Hepatocyte (in vitro differentiated cells): ENCODE results near the gene LCORL. TPM values are rescaled to one million over a fixed set of nuclear protein-coding genes. Genes with fewer than 3 reads are reported as not detected.

Experiments
- DNase-seq: peaks from one replicate; pipeline ENCODE4 v3.0.0-alpha.2; 2016; ENCODE audit warnings: low spot score
- H2AFZ ChIP-seq: fragments of 200-600 bp; sonication (generic); 2 replicates; pipeline ENCODE4 v1.6.0; 2016; ENCODE audit warnings: antibody characterized with exemption, mild to moderate bottlenecking
- H3K27ac ChIP-seq: fragments of 200-600 bp; sonication (generic); 2 replicates; pipeline ENCODE4 v1.5.1; 2016; ENCODE audit warnings: mild to moderate bottlenecking
- H3K27me3 ChIP-seq: fragments of 200-600 bp; sonication (generic); 2 replicates; pipeline ENCODE4 v1.6.1; 2016
- H3K36me3 ChIP-seq: fragments of 200-600 bp; sonication (generic); replicated peaks from 2 replicates; pipeline ENCODE4 v1.5.1; 2016; ENCODE audit warnings: low read depth; ENCODE audit not compliant: insufficient read depth
- H3K4me1 ChIP-seq: fragments of 200-600 bp; sonication (generic); 2 replicates; pipeline ENCODE4 v1.5.1; 2016; ENCODE audit warnings: mild to moderate bottlenecking, moderate library complexity; ENCODE audit not compliant: insufficient read depth
- H3K4me2 ChIP-seq: fragments of 200-600 bp; sonication (generic); 2 replicates; pipeline ENCODE4 v1.6.0; 2016
- H3K4me3 ChIP-seq: fragments of 200-600 bp; sonication (generic); 2 replicates; pipeline ENCODE4 v1.5.1; 2016; ENCODE audit warnings: mild to moderate bottlenecking
- H3K79me2 ChIP-seq: fragments of 200-600 bp; sonication (generic); 2 replicates; pipeline ENCODE4 v1.6.0; 2017; ENCODE audit warnings: mild to moderate bottlenecking
- H3K9me2 ChIP-seq: fragments of 200-600 bp; sonication (generic); replicated peaks from 2 replicates; pipeline ENCODE4 v1.6.0; 2017; ENCODE audit warnings: mild to moderate bottlenecking; ENCODE audit not compliant: insufficient read depth
- H3K9me3 ChIP-seq: fragments of 200-600 bp; sonication (generic); 2 replicates; pipeline ENCODE4 v1.5.1; 2016; ENCODE audit warnings: low read depth, mild to moderate bottlenecking
- H4K20me1 ChIP-seq: fragments of 200-600 bp; sonication (generic); 2 replicates; pipeline ENCODE4 v1.6.0; 2016; ENCODE audit warnings: mild to moderate bottlenecking; ENCODE audit not compliant: insufficient read depth, poor library complexity, severe bottlenecking
- EZH2 ChIP-seq: fragments of 200-600 bp; sonication (generic); IDR thresholded peaks from 2 replicates; pipeline ENCODE4 v1.6.1; 2016; ENCODE audit warnings: antibody characterized with exemption, mild to moderate bottlenecking, borderline replicate concordance
- EZH2phosphoT487 ChIP-seq: fragments of 200-600 bp; sonication (generic); IDR thresholded peaks from one replicate; pipeline ENCODE4 v1.6.1; 2018; ENCODE audit warnings: antibody characterized with exemption, mild to moderate bottlenecking, low read depth, moderate library complexity; ENCODE audit not compliant: unreplicated experiment, severe bottlenecking
- WGBS: methylation state at CpG from one replicate; pipeline ENCODE4 v1.1.6; 2016; ENCODE audit warnings: low lambda C conversion rate; ENCODE audit errors: missing lambda C conversion rate; 5-methylcytosine and 5-hydroxymethylcytosine counted together
- polyA plus RNA-seq: library from polyadenylated mRNA; unstranded; fragments of >200 nt; fragmentation: Nextera tagmentation; extraction: Ambion mirVana; gene quantifications from 2 replicates; pipeline ENCODE4 v1.2.1, GENCODE V29; 2016
- total RNA-seq: library from RNA; depleted of rRNA; stranded (reverse); fragments of >200 nt; gene quantifications from 2 replicates; pipeline ENCODE4 v1.2.3, GENCODE V29; 2014
- TF ChIP-seq, protein P1 (sequence below): fragments of 200-600 bp; sonication (generic); IDR thresholded peaks from 2 replicates; pipeline ENCODE4 v1.5.1; 2016; ENCODE audit warnings: antibody characterized with exemption, mild to moderate bottlenecking; ENCODE audit not compliant: poor library complexity

LCORL gene
- total and polyA plus RNA-seq, 2 experiments from 2014 or later: 9.4 to 19.6 TPM

DNA sequence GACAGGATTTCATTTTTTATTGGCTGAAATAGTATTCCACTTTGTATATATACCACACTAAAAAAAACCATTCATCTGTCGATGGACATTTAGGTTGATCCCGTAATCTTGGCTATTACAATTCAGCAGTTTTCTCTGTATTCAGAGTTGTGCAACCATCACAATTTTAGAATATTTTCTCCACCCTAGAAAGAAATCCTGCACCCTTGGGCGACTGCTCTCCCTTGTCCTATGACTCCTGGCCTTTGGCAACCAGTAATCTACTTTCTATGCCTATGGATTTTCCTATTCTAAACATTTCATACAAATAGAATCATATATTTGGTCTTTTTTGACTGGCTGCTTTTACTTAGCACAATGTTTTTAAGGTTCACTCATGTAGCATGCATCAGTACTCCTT is 126.1 kb downstream of the LCORL start:
- no peak overlapping the region for H2AFZ ChIP-seq
- H3K4me1 ChIP-seq: no peaks in the 10 kb centered on the region
- TF ChIP-seq, protein P1, sequence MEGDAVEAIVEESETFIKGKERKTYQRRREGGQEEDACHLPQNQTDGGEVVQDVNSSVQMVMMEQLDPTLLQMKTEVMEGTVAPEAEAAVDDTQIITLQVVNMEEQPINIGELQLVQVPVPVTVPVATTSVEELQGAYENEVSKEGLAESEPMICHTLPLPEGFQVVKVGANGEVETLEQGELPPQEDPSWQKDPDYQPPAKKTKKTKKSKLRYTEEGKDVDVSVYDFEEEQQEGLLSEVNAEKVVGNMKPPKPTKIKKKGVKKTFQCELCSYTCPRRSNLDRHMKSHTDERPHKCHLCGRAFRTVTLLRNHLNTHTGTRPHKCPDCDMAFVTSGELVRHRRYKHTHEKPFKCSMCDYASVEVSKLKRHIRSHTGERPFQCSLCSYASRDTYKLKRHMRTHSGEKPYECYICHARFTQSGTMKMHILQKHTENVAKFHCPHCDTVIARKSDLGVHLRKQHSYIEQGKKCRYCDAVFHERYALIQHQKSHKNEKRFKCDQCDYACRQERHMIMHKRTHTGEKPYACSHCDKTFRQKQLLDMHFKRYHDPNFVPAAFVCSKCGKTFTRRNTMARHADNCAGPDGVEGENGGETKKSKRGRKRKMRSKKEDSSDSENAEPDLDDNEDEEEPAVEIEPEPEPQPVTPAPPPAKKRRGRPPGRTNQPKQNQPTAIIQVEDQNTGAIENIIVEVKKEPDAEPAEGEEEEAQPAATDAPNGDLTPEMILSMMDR: no peak
- TF ChIP-seq EZH2 (no peak), EZH2phosphoT487 (no peak)
- no peak overlapping the region for H3K27ac ChIP-seq
- DNase-seq: no peak
- no peaks in the 10 kb centered on the region for H3K79me2 ChIP-seq
- WGBS: 98% methylated on average over 3 of the region's 3 CpGs
- H3K27me3 ChIP-seq: no peaks in the 10 kb centered on the region
- no peak overlapping the region for H3K4me2 ChIP-seq
- H3K4me3 ChIP-seq: no peak overlapping the region
- no peaks in the 10 kb centered on the region for H4K20me1 ChIP-seq
- H3K36me3 ChIP-seq: no peaks in the 10 kb centered on the region
- H3K9me2 ChIP-seq: no peaks in the 10 kb centered on the region
- no peaks in the 10 kb centered on the region for H3K9me3 ChIP-seq

GRCh38 chr4:17894421-17894820 is 127.1 kb downstream of the LCORL start:
- Histone ChIP-seq H2AFZ (no peak overlapping the region), H3K4me3 (no peak overlapping the region), H3K4me2 (no peak overlapping the region), H3K36me3 (no peaks in the 10 kb centered on the region), H3K4me1 (no peaks in the 10 kb centered on the region), H3K9me3 (no peaks in the 10 kb centered on the region), H3K9me2 (no peaks in the 10 kb centered on the region), H3K27me3 (no peaks in the 10 kb centered on the region), H4K20me1 (no peaks in the 10 kb centered on the region), H3K27ac (no peak overlapping the region), H3K79me2 (no peaks in the 10 kb centered on the region)
- 80% methylated on average over 3 of the region's 3 CpGs for WGBS
- no peak for TF ChIP-seq EZH2phosphoT487
- TF ChIP-seq EZH2: no peak
- TF ChIP-seq, protein P1: no peak
- DNase-seq: no peak

DNA sequence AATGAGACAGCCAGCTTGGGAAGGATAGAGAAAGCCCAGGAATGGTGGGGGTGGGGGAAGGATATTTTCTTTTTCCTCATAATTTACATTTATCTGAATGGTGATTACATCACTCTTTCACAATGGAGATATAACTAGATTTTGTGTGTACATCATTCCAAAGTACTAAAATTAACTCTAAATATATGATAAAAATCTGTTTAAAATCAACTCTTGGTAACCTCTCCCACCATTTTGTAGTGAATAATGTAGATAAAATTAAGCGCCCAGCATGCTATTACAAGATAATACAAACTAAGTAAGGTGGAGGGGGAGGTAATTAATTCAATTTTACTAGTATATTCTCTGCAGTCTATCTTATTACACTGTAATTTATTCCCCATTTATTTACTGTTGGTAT is 131.9 kb downstream of the LCORL start:
- DNase-seq: no peak
- H3K4me1 ChIP-seq: no peaks in the 10 kb centered on the region
- TF ChIP-seq, protein P1: no peak
- TF ChIP-seq EZH2: no peak
- TF ChIP-seq EZH2phosphoT487: no peak
- no peak overlapping the region for H3K4me3 ChIP-seq
- H3K36me3 ChIP-seq: no peaks in the 10 kb centered on the region
- no peaks in the 10 kb centered on the region for H3K9me3 ChIP-seq
- no peaks in the 10 kb centered on the region for H3K9me2 ChIP-seq
- H3K4me2 ChIP-seq: no peak overlapping the region
- WGBS: 100% methylated on average over 1 of the region's 1 CpG
- no peaks in the 10 kb centered on the region for H3K27me3 ChIP-seq
- H3K79me2 ChIP-seq: no peaks in the 10 kb centered on the region
- H2AFZ ChIP-seq: no peak overlapping the region
- no peak overlapping the region for H3K27ac ChIP-seq
- H4K20me1 ChIP-seq: no peaks in the 10 kb centered on the region

DNA sequence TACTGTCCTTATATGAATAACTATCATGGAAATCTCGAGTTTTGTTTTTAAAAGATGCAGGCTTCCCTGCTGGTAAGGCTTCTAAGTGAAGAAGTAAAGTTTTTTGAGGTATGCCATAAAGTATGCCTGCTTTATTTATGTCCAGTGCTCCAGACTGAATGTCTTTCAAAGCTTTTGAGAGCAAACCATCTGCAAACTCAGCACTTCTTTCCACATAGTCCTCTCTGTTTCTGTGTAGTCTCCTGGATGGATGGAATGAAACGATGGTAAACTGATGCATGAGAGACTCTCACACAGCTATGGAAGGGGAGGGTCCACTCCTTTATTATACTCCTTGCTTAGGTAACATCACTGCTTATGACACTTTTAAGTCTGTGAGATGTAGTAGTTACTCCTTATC is 137.0 kb downstream of the LCORL start:
- Histone ChIP-seq H4K20me1 (no peaks in the 10 kb centered on the region), H3K36me3 (no peaks in the 10 kb centered on the region), H3K4me3 (no peak overlapping the region), H3K27me3 (no peaks in the 10 kb centered on the region), H3K27ac (no peak overlapping the region), H3K9me2 (no peaks in the 10 kb centered on the region), H2AFZ (no peak overlapping the region), H3K79me2 (no peaks in the 10 kb centered on the region), H3K4me2 (no peak overlapping the region), H3K9me3 (no peaks in the 10 kb centered on the region), H3K4me1 (no peaks in the 10 kb centered on the region)
- TF ChIP-seq, protein P1: no peak
- TF ChIP-seq EZH2phosphoT487 (no peak), EZH2 (no peak)
- 98% methylated on average over 2 of the region's 2 CpGs for WGBS
- DNase-seq: no peak
